Hematopoietic multipotent progenitor cell treated with erythropoietin and hydrocortisone succinate and interleukin-3 and kit ligand, for 6 days (in vitro differentiated cells): ENCODE results near the gene RSPO3.
"Not testable (repeated sequence)": the region's sequence is repeated elsewhere in the genome, so short reads cannot be mapped to it uniquely, and the experiment has no call there.

ENCODE experiments used
- DNase-seq: peaks from one replicate; pipeline ENCODE4 v3.0.0-alpha.2; 2015

RSPO3 gene

GRCh38 chr6:127118298-127119101, at the start of gene RSPO3:
RSPO3 (plus strand) TSS chr6:127118671; CDS start chr6:127119193, 522 bp downstream.
- peak; percentile 37 for DNase-seq

GRCh38 chr6:127069659-127070279, 48.7 kb upstream of the RSPO3 start:
- DNase-seq: peak; percentile 27

- no peak for DNase-seq
These were observed 45.2 kb upstream of the RSPO3 start for GRCh38 chr6:127073222-127073621.

GRCh38 chr6:127076466-127076865, 42.0 kb upstream of the RSPO3 start:
- DNase-seq: no peak

GRCh38 chr6:127077886-127078285, 40.6 kb upstream of the RSPO3 start:
- no peak for DNase-seq

- DNase-seq: no peak
These were observed 39.8 kb upstream of the RSPO3 start for GRCh38 chr6:127078669-127079068.

GRCh38 chr6:127079681-127080080, 38.8 kb upstream of the RSPO3 start:
- no peak for DNase-seq

GRCh38 chr6:127080081-127080480, 38.4 kb upstream of the RSPO3 start:
- DNase-seq: no peak

- DNase-seq: no peak
These were observed 35.1 kb upstream of the RSPO3 start for GRCh38 chr6:127083231-127083962.

GRCh38 chr6:127083963-127084310, 34.5 kb upstream of the RSPO3 start:
- DNase-seq: no peak

GRCh38 chr6:127085181-127085580, 33.3 kb upstream of the RSPO3 start:
- DNase-seq: no peak

GRCh38 chr6:127090051-127090450, 28.4 kb upstream of the RSPO3 start:
- no peak for DNase-seq

GRCh38 chr6:127092466-127092865, 26.0 kb upstream of the RSPO3 start:
- DNase-seq: no peak

- no peak for DNase-seq
These were observed 23.7 kb upstream of the RSPO3 start for GRCh38 chr6:127094791-127095190.

GRCh38 chr6:127096167-127096566, 22.3 kb upstream of the RSPO3 start:
- no peak for DNase-seq

GRCh38 chr6:127097442-127097841, 21.0 kb upstream of the RSPO3 start:
- not testable (repeated sequence) for DNase-seq

- peak; percentile 27 for DNase-seq
These were observed 17.8 kb upstream of the RSPO3 start for GRCh38 chr6:127100510-127101140.

GRCh38 chr6:127102299-127102698, 16.2 kb upstream of the RSPO3 start:
- DNase-seq: peak; percentile 7

- DNase-seq: no peak
These were observed 15.6 kb upstream of the RSPO3 start for GRCh38 chr6:127102859-127103258.

GRCh38 chr6:127103482-127103881, 15.0 kb upstream of the RSPO3 start:
- no peak for DNase-seq

GRCh38 chr6:127107916-127108315, 10.6 kb upstream of the RSPO3 start:
- DNase-seq: no peak

- DNase-seq: no peak
These were observed 7.8 kb upstream of the RSPO3 start for GRCh38 chr6:127110712-127111111.

GRCh38 chr6:127111526-127111925, 6.9 kb upstream of the RSPO3 start:
- DNase-seq: no peak
